Erythroblast (primary cell): ENCODE results near the gene PAX2.

ENCODE experiments used
- GATA1 ChIP-seq: IDR thresholded peaks from 2 replicates; pipeline ENCODE4 v1.6.1; 2011; ENCODE audit warnings: low read depth, mild to moderate bottlenecking, control low read depth, low read length, moderate library complexity
- POLR2A ChIP-seq: IDR thresholded peaks from 2 replicates; pipeline ENCODE4 v1.6.1; 2011; ENCODE audit warnings: mild to moderate bottlenecking, low read length

DNA sequence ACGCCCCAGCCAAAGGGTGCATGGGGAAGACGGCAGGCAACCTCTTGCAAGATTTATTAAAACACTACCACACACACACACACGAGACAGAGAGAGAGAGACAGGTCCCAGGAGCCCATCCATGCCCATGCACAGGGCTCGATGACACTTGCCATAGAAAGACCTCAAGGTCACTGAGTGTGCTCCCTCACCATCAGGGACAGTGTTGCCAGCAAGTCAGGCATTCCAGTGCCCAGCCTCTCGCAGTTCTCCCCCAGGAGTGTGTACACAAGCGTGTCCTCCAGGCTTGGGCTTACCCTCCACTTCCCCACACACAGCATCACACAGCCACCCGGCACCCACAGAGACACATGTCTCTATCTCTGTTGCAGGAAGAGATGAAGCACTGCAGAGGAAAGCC, 120.6 kb downstream of the PAX2 start:
- TF ChIP-seq GATA1 (no peak), POLR2A (no peak)
